HEK293 (cell line): Measurements from ENCODE around the gene MBOAT7.

Source experiments
- CTCF ChIA-PET: fragments of 350-600 bp; formaldehyde crosslinking; extraction: SDS; loops from one replicate; lab custom pipeline; 2021; ENCODE audit warnings: antibody characterized with exemption; lab: Yijun Ruan, JAX
- POLR2A ChIA-PET: fragments of 300-600 bp; formaldehyde crosslinking; extraction: SDS; loops from one replicate; lab custom pipeline; 2020; ENCODE audit warnings: antibody characterized with exemption, inconsistent platforms; lab: Yijun Ruan, JAX
- H3K27ac ChIP-seq: fragments of 200-500 bp; sonication (Bioruptor generic); 2 replicates; pipeline ENCODE4 v1.5.1; 2014; ENCODE audit warnings: low read depth, low read length, control low read depth, inconsistent platforms; ENCODE audit errors: extremely low read depth
- H3K36me3 ChIP-seq, 2 experiments: fragments of 200-500 bp in 1 of 2; sonication (Bioruptor generic) in 1 of 2; 1 replicate in 1 of 2; 2 replicates in 1 of 2; pipeline ENCODE4 v1.5.1; 2014 to 2017; ENCODE audit warnings: inconsistent platforms in 2 of 2, low read length in 2 of 2; ENCODE audit not compliant: control insufficient read depth in 2 of 2, insufficient read depth in 1 of 2
- H3K4me1 ChIP-seq: fragments of 200-500 bp; sonication (Bioruptor generic); 2 replicates; pipeline ENCODE4 v1.5.1; 2014; ENCODE audit warnings: mild to moderate bottlenecking, low read length, inconsistent platforms; ENCODE audit not compliant: control insufficient read depth, insufficient read depth
- H3K4me3 ChIP-seq: 2 replicates; pipeline ENCODE4 v1.5.1; 2011; ENCODE audit warnings: low read depth, mild to moderate bottlenecking, control low read depth, low read length, moderate library complexity
- H3K9me3 ChIP-seq: fragments of 200-500 bp; sonication (Bioruptor generic); 2 replicates; pipeline ENCODE4 v1.5.1; 2014; ENCODE audit warnings: low read depth, low read length, inconsistent platforms; ENCODE audit not compliant: control insufficient read depth, insufficient read depth
- BCL11A ChIP-seq: fragments of 450-650 bp; formaldehyde crosslinking; IDR thresholded peaks from 2 replicates; pipeline ENCODE4 v1.5.1; 2016; ENCODE audit warnings: low read depth, missing biosample characterization, missing genetic modification characterization
- BCL11B ChIP-seq: fragments of 450-650 bp; formaldehyde crosslinking; IDR thresholded peaks from 2 replicates; pipeline ENCODE4 v1.5.1; 2016; ENCODE audit warnings: low read depth, missing biosample characterization, missing genetic modification characterization
- GLIS1 ChIP-seq: fragments of 450-650 bp; formaldehyde crosslinking; IDR thresholded peaks from 2 replicates; pipeline ENCODE4 v1.5.1; 2016; ENCODE audit warnings: missing biosample characterization, missing genetic modification characterization
- PRDM1 ChIP-seq: fragments of 450-650 bp; formaldehyde crosslinking; IDR thresholded peaks from 2 replicates; pipeline ENCODE4; 2016; ENCODE audit warnings: missing biosample characterization, missing genetic modification characterization
- WT1 ChIP-seq: fragments of 450-650 bp; formaldehyde crosslinking; IDR thresholded peaks from 2 replicates; pipeline ENCODE4 v1.5.1; 2016; ENCODE audit warnings: missing biosample characterization, missing genetic modification characterization
- ZBTB17 ChIP-seq: fragments of 450-650 bp; formaldehyde crosslinking; IDR thresholded peaks from 2 replicates; pipeline ENCODE4 v1.5.1; 2016; ENCODE audit warnings: missing biosample characterization, missing genetic modification characterization
- ZBTB20 ChIP-seq: fragments of 450-650 bp; formaldehyde crosslinking; IDR thresholded peaks from 2 replicates; pipeline ENCODE4 v1.5.1; 2016; ENCODE audit warnings: missing biosample characterization, missing genetic modification characterization
- ZIC2 ChIP-seq: fragments of 450-650 bp; formaldehyde crosslinking; IDR thresholded peaks from 2 replicates; pipeline ENCODE4 v1.5.1; 2016; ENCODE audit warnings: missing biosample characterization, missing genetic modification characterization
- ZNF140 ChIP-seq: fragments of 450-650 bp; formaldehyde crosslinking; IDR thresholded peaks from 2 replicates; pipeline ENCODE4 v1.5.1; 2016; ENCODE audit warnings: missing biosample characterization, missing genetic modification characterization
- ZNF18 ChIP-seq: fragments of 450-650 bp; formaldehyde crosslinking; IDR thresholded peaks from 2 replicates; pipeline ENCODE4 v1.5.1; 2016; ENCODE audit warnings: missing biosample characterization, missing genetic modification characterization
- ZNF561 ChIP-seq: fragments of 450-650 bp; IDR thresholded peaks from 2 replicates; pipeline ENCODE4 v1.5.1; 2018; ENCODE audit warnings: missing biosample characterization, missing genetic modification characterization, borderline replicate concordance
- ZNF600 ChIP-seq: fragments of 450-650 bp; formaldehyde crosslinking; IDR thresholded peaks from 2 replicates; pipeline ENCODE4 v1.5.1; 2016; ENCODE audit warnings: missing biosample characterization, missing genetic modification characterization
- ZNF654 ChIP-seq: fragments of 450-650 bp; formaldehyde crosslinking; IDR thresholded peaks from 2 replicates; pipeline ENCODE4 v1.5.1; 2016; ENCODE audit warnings: low read depth, missing biosample characterization, missing genetic modification characterization
- ZNF692 ChIP-seq: fragments of 450-650 bp; formaldehyde crosslinking; IDR thresholded peaks from 2 replicates; pipeline ENCODE4 v1.5.1; 2016; ENCODE audit warnings: missing biosample characterization, missing genetic modification characterization
- ZNF701 ChIP-seq: fragments of 450-650 bp; formaldehyde crosslinking; IDR thresholded peaks from 2 replicates; pipeline ENCODE4 v1.5.1; 2016; ENCODE audit warnings: missing biosample characterization, missing genetic modification characterization
- ZNF707 ChIP-seq: fragments of 450-650 bp; formaldehyde crosslinking; IDR thresholded peaks from 2 replicates; pipeline ENCODE4 v1.5.1; 2016; ENCODE audit warnings: missing biosample characterization, missing genetic modification characterization
- TF ChIP-seq, protein P1 (sequence below): fragments of 450-650 bp; formaldehyde crosslinking; optimal IDR thresholded peaks from 2 replicates; pipeline ENCODE3; 2016; ENCODE audit warnings: missing biosample characterization, mild to moderate bottlenecking, missing genetic modification characterization
- TF ChIP-seq, protein P2 (sequence below): sonication (generic); formaldehyde crosslinking; IDR thresholded peaks from 2 replicates; pipeline ENCODE4 v1.8.1; 2022; ENCODE audit warnings: mild to moderate bottlenecking, moderate library complexity, missing genetic modification reagents

MBOAT7 gene

DNA sequence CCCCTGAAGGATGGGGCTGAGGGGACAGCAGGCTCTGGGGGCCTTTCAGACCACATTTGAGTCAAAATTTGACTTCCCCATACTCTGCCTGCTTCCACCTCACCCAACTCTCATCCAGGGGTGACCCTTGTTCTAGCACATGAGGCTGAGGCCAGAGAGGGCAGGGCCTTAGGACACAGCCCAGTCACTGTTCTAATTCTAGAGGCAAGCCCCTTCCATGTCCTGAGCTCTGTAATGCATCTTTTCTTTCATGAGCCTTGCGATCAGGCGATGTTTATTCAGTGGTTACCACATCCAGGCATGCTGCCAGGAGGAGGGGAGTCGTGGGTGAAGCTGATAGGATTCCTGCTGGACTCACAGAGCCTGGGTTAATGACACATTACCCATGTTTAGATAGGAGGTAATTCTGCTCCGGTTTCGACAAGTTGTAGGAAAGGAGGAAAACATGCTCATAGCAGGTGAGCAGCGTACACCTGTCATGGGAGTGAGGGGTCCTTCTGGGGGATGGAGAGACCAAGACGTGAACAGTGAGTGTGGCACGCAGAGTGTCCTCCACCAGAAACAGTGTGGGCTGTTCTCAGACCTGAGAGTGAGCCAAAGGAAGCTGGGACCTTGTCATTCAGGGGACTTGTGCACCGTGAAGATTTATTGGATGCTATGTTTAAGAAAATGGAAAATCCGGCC is 20.6 kb upstream of the MBOAT7 start (continued):
- TF ChIP-seq ZNF561 (peak; percentile 93; the same call in 1 of the 2 replicates), PRDM1 (tag by site-specific recombination) (no peak), WT1 (tag by site-specific recombination) (peak; percentile 74), ZBTB17 (tag by site-specific recombination) (peak; percentile 91), ZNF600 (tag by site-specific recombination) (peak; percentile 56), ZNF140 (0 out of 2 replicates have a peak, but pooled peaks have one; percentile 41), ZNF707 (tag by site-specific recombination) (no peak), ZNF654 (tag by site-specific recombination) (no peak)
- TF ChIP-seq, all 188 proteins: peak for 31

- 0 out of 2 replicates have a peak, but pooled peaks have one; percentile 14 for TF ChIP-seq ZIC2 (tag by site-specific recombination)
- TF ChIP-seq, protein P1, sequence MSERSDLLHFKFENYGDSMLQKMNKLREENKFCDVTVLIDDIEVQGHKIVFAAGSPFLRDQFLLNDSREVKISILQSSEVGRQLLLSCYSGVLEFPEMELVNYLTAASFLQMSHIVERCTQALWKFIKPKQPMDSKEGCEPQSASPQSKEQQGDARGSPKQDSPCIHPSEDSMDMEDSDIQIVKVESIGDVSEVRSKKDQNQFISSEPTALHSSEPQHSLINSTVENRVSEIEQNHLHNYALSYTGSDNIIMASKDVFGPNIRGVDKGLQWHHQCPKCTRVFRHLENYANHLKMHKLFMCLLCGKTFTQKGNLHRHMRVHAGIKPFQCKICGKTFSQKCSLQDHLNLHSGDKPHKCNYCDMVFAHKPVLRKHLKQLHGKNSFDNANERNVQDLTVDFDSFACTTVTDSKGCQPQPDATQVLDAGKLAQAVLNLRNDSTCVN, result no peak
- peak; percentile 95 for TF ChIP-seq BCL11B (tag by site-specific recombination)
- TF ChIP-seq ZBTB20 (tag by site-specific recombination), result peak; percentile 99
- no peak for TF ChIP-seq ZNF701 (tag by site-specific recombination)
- TF ChIP-seq GLIS1 (tag by site-specific recombination), result peak; percentile 89
- TF ChIP-seq, protein P2, sequence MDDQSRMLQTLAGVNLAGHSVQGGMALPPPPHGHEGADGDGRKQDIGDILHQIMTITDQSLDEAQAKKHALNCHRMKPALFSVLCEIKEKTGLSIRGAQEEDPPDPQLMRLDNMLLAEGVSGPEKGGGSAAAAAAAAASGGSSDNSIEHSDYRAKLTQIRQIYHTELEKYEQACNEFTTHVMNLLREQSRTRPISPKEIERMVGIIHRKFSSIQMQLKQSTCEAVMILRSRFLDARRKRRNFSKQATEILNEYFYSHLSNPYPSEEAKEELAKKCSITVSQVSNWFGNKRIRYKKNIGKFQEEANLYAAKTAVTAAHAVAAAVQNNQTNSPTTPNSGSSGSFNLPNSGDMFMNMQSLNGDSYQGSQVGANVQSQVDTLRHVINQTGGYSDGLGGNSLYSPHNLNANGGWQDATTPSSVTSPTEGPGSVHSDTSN (CRISPR knock-in tag), result peak; percentile 81
- peak; percentile 92 for TF ChIP-seq BCL11A (tag by site-specific recombination)
- peak; percentile 41; the same call in 1 of the 2 replicates for TF ChIP-seq ZNF18
- TF ChIP-seq ZNF692 (tag by site-specific recombination), result peak; percentile 42; the same call in 1 of the 2 replicates
- TF ChIP-seq, all 188 proteins: peak for 8
- H3K36me3 ChIP-seq, result peaks cover 28 to 52% of the 10 kb centered on the region in 2 experiments
- POLR2A ChIA-PET, result interaction anchor here (1.0 to 9.1 kb wide), 6 partner anchors 8 to 94 kb away, joined by 3 to 152 read pairs (median 6); partner anchors contain the start of genes CNOT3, LENG1, MBOAT7 and PRPF31
- no peaks in the 10 kb centered on the region for H3K9me3 ChIP-seq
- H3K4me1 ChIP-seq, result peaks cover 26% of the 10 kb centered on the region
- CTCF ChIA-PET, result interaction anchor here (0.7 to 2.2 kb wide), 3 partner anchors 23 to 57 kb away, joined by 3 to 14 read pairs (median 5); no protein-coding TSS in a partner anchor
- no peak overlapping the region for H3K4me3 ChIP-seq
- H3K27ac ChIP-seq, result peak overlapping the region; percentile 71
Measured at GRCh38 chr19:54209058-54209810, 19.9 kb upstream of the MBOAT7 start.
